Breast epithelium (tissue), 3 donors: ENCODE measurements around the gene PLAU.

Experiments used
- POLR2A ChIP-seq: fragments of 450-650 bp; IDR thresholded peaks from one replicate; pipeline ENCODE4 v1.6.1; 2016; ENCODE audit warnings: antibody characterized with exemption, mild to moderate bottlenecking, moderate library complexity
- TF ChIP-seq, protein P1 (sequence below), 3 donors: fragments of 450-650 bp; IDR thresholded peaks; one replicate each; pipeline ENCODE4 v1.5.1; 2016 to 2017; ENCODE audit warnings: antibody characterized with exemption in 3 of 3, mild to moderate bottlenecking in 3 of 3, moderate library complexity in 3 of 3

DNA sequence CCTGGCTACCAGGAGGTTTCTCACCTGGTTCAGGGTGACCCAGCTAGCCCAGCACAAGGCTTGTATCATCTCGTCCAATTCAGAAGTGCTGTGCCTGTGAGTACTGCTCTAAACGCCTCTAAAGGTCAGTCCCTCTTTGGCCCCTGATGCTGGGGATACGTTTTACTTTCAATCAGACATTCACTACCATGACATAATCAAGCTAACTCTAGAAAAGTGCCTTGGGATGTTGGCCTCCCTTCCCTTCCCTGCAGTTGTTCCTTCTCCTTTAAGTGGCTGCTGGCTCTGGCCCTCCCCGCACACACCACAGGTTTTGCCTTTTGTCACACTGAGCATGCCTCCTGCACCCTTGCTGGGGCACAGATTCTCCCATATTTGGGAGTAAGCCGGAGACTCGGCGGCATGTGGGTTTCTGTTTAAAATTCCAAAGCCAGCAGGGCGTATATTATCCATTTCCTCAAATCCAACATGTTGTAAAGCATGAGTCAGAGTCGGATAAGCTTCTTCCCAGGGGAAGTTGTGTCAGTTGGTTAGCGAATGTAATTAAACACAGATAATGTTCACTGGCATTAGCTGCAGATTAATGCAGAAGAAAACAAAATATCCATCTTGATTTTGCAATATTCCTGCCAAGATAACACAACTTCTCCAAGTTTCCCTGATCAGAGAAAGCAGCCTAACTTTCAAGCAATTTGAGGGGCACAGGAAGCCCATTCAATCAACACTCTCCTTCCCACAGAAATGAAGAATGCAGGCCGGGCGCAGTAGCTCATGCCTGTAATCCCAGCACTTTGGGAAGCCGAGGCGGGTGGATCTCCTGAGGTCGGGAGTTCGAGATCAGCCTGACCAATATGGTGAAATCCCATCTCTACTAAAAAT, 55.2 kb downstream of the PLAU start:
- no peak for TF ChIP-seq POLR2A
- TF ChIP-seq, protein P1, sequence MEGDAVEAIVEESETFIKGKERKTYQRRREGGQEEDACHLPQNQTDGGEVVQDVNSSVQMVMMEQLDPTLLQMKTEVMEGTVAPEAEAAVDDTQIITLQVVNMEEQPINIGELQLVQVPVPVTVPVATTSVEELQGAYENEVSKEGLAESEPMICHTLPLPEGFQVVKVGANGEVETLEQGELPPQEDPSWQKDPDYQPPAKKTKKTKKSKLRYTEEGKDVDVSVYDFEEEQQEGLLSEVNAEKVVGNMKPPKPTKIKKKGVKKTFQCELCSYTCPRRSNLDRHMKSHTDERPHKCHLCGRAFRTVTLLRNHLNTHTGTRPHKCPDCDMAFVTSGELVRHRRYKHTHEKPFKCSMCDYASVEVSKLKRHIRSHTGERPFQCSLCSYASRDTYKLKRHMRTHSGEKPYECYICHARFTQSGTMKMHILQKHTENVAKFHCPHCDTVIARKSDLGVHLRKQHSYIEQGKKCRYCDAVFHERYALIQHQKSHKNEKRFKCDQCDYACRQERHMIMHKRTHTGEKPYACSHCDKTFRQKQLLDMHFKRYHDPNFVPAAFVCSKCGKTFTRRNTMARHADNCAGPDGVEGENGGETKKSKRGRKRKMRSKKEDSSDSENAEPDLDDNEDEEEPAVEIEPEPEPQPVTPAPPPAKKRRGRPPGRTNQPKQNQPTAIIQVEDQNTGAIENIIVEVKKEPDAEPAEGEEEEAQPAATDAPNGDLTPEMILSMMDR (IDR thresholded peaks at IDR 0.05), result no peak
